ENCODE measurements around the gene TNS1.

The TNS1 gene

DNA sequence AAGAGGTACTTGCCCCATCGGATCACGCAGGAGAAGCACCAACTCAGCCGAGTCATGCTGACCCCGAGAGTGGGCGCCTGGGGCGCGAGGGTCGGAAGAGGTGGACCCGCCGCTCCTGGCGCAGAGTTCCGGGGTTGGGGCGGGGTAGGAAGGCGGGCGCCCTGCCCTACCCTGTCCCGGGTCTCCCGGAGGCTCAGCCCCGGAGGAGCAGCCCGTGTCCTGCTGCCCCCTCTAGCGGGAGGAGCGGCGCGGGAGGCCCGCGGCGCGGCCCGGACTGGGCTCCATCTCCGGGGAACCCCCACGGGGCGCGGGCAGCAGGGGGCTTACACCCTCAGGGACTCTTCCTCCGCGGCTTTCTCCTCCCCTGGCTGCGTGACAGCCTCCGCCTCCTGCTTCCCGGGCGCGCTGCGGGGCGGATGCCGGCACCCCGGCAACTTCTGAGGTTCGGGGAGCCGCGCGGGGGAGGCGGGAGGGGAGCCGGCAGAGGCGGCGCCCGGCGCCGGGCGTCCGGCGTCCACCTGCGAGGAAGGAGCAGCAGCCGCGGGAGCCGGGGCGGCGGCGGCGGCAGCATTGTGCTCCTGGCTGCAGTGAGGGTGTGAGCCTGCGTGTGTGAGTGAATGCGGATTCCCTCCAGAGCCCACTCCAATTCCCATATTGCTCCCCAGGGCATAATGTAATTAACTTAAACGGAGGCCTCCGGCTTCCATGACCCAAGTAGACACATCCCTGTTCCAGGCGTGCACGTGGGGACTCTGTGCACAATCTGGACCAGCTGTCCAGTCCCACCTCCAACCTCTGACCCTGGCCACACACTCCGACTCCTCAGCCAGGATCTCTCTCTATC lies 7.6 kb upstream of the TNS1 start:
- Histone ChIP-seq H3K27me3 (ENCODE audit: control insufficient read depth, insufficient read depth, low read length) (peaks cover 56% of the 10 kb centered on the region), H3K9ac (ENCODE audit: low read depth, low read length) (no peak overlapping the region), H3K9me3 (ENCODE audit: control insufficient read depth, insufficient read depth, low read length) (no peaks in the 10 kb centered on the region), H3K4me3 (ENCODE audit: low read depth, low read length) (peak overlapping the region; percentile 65), H3K4me1 (ENCODE audit: control insufficient read depth, insufficient read depth, low read length) (peaks cover 6% of the 10 kb centered on the region), H3K36me3 (ENCODE audit: control insufficient read depth, insufficient read depth, low read length) (no peaks in the 10 kb centered on the region)

DNA sequence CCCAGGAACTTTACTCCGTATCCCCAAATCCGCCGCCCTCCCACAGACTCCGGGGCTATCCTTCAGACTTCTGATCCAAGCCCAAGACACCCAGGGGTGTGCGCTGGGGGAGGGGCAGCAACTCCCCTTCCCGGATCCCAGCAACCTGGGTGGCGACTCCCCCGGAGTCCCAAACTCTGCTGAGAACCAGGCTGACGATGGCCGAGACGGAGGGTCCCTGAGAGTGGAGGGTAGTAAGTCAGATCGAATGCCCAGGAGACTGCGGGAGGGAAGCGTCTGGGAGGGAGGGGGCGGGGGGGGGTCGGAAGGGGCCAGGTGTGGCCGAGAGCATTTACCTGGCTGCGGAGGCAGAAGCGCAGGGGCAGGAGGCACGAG lies 7.0 kb upstream of the TNS1 start:
- Histone ChIP-seq H3K4me3 (ENCODE audit: low read depth, low read length) (peak overlapping the region; percentile 65), H3K9me3 (ENCODE audit: control insufficient read depth, insufficient read depth, low read length) (no peaks in the 10 kb centered on the region), H3K27me3 (ENCODE audit: control insufficient read depth, insufficient read depth, low read length) (peaks cover 56% of the 10 kb centered on the region), H3K4me1 (ENCODE audit: control insufficient read depth, insufficient read depth, low read length) (peaks cover 6% of the 10 kb centered on the region), H3K9ac (ENCODE audit: low read depth, low read length) (no peak overlapping the region), H3K36me3 (ENCODE audit: control insufficient read depth, insufficient read depth, low read length) (no peaks in the 10 kb centered on the region)

DNA sequence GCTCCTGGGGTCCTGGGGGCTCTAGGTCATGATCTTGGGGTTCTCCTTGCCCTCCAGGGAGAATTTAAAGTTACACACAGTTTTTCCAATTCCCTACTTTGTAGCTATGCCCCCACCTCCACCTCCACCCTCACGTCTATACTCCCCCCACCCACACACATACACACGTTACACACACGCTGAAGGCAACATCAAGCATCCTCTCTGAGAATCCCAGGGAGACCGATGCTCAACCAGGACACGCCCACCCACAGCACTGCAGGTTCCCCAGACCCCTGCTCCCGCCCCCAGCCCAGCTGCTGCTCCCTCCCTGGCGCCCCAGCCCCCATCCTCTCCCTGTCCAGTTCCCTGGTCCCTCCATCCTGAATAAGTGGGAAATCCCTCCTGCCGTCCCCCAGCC lies 6.4 kb upstream of the TNS1 start:
- Histone ChIP-seq H3K4me1 (ENCODE audit: control insufficient read depth, insufficient read depth, low read length) (peaks cover 6% of the 10 kb centered on the region), H3K36me3 (ENCODE audit: control insufficient read depth, insufficient read depth, low read length) (no peaks in the 10 kb centered on the region), H3K4me3 (ENCODE audit: low read depth, low read length) (peak overlapping the region; percentile 65), H3K27me3 (ENCODE audit: control insufficient read depth, insufficient read depth, low read length) (peaks cover 59% of the 10 kb centered on the region), H3K9me3 (ENCODE audit: control insufficient read depth, insufficient read depth, low read length) (no peaks in the 10 kb centered on the region), H3K9ac (ENCODE audit: low read depth, low read length) (no peak overlapping the region)

DNA sequence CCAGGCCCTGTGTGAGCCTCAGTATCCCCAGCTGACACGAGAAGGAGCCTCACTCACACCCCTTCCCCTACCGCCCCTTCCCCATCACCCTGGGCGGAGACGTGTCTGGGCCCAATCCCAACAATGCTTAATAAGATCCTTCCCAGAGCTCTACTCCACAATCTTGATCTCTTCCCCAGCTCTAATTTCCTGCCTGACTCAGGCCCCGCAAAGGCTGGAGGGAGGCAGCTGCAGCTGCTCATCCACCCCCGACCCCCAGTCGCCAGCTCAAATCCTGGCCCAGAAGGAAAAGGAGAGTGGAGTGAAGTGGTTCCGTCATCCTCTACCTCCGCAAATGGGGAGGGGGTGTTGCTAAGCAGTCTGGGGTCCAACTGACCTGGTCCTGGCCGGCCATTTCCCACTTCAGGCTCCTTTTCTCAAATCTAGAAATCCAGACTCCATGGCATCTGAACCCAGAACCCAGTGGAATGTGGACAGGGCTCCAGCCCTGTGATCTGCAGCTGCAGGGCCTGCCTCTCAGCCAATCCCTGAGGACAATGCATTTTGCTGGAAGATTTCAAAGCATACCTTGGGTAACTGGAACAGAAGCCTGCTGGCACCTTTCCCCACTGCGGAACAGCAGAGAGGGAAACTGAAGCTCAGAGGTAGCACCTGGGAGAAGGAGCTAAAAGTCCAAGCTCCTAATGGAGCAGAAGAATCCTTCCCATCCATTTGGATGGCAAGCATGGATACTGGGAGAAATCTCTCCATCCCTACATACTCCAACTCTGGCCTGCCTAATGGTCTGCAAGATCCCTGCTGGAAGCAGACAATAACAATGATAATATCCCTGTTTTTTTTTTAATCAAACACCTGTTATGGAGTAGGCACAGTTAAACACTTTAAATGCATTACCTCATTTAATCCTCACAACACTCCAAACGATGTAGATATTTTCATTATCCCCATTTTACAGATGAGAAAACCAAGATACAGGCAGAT lies 5.6 kb upstream of the TNS1 start:
- Histone ChIP-seq H3K9ac (ENCODE audit: low read depth, low read length) (no peak overlapping the region), H3K4me3 (ENCODE audit: low read depth, low read length) (no peak overlapping the region), H3K27me3 (ENCODE audit: control insufficient read depth, insufficient read depth, low read length) (peaks cover 58% of the 10 kb centered on the region), H3K36me3 (ENCODE audit: control insufficient read depth, insufficient read depth, low read length) (no peaks in the 10 kb centered on the region), H3K4me1 (ENCODE audit: control insufficient read depth, insufficient read depth, low read length) (peaks cover 6% of the 10 kb centered on the region), H3K9me3 (ENCODE audit: control insufficient read depth, insufficient read depth, low read length) (no peaks in the 10 kb centered on the region)

DNA sequence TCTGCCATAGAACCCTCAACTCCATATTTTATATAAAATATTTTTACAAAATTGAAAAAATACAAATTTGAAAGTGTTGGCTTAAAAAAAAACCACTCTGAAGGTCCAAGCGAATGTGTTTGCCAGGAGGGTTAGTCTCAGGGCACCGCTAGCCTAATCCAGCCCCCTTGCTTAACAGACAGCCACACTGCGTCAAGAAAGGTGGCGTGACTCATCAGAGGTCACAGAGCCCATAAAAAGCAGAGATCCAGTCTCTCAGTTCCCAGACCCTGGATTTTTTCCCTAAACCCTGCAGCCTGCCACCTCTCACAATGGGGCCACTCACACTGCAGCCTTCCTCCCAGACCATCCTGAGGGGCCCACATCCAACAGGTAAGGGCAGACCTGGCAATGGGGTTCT lies 3.9 kb upstream of the TNS1 start:
- H3K9ac ChIP-seq (ENCODE audit: low read depth, low read length) = no peak overlapping the region
- H3K4me3 ChIP-seq (ENCODE audit: low read depth, low read length) = no peak overlapping the region
- H3K36me3 ChIP-seq (ENCODE audit: control insufficient read depth, insufficient read depth, low read length) = no peaks in the 10 kb centered on the region
- H3K9me3 ChIP-seq (ENCODE audit: control insufficient read depth, insufficient read depth, low read length) = no peaks in the 10 kb centered on the region
- H3K27me3 ChIP-seq (ENCODE audit: control insufficient read depth, insufficient read depth, low read length) = peaks cover 48% of the 10 kb centered on the region
- H3K4me1 ChIP-seq (ENCODE audit: control insufficient read depth, insufficient read depth, low read length) = peaks cover 6% of the 10 kb centered on the region

DNA sequence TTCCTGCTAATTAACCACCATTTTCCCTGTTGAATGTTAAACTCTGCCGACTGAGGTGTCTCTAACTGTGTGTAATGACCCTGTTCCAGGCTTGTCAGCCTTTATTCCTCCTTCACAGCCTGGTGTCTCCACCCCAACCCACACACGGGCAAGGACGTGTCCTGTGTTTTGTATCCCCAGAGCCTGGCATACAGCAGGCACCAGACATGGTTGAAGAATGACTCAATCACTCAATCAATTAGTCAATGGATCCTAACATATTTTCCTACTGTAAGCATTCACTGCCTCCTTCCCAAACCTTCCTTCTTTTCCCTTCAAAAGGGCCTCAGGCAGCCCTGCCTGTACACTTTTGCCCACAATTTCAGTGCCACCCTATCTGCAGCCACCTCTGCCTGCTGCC lies 2.7 kb upstream of the TNS1 start:
- no peaks in the 10 kb centered on the region for H3K36me3 ChIP-seq (ENCODE audit: control insufficient read depth, insufficient read depth, low read length)
- H3K4me3 ChIP-seq (ENCODE audit: low read depth, low read length) = no peak overlapping the region
- peaks cover 35% of the 10 kb centered on the region for H3K27me3 ChIP-seq (ENCODE audit: control insufficient read depth, insufficient read depth, low read length)
- no peak overlapping the region for H3K9ac ChIP-seq (ENCODE audit: low read depth, low read length)
- H3K9me3 ChIP-seq (ENCODE audit: control insufficient read depth, insufficient read depth, low read length) = no peaks in the 10 kb centered on the region
- no peaks in the 10 kb centered on the region for H3K4me1 ChIP-seq (ENCODE audit: control insufficient read depth, insufficient read depth, low read length)

DNA sequence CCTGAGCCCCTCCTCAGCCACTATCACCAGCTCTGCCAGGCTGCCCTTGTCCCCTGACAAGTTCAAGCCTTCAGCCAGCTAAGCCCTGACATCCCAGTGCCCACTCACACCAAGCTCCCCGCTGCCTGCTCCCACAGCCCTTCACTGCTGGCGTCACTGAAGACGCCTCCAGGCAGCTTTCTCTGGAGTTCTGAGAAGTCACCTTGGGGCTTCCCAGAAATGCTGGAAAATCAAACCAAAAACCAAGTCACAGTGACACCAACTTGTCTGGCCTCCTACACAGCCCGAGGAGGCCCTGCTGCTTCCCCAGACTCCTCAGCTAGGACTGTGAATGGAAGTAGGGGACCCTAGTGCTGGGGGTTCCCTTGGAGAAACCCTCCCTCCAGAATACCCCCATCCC lies 2.2 kb upstream of the TNS1 start:
- no peak overlapping the region for H3K9ac ChIP-seq (ENCODE audit: low read depth, low read length)
- no peaks in the 10 kb centered on the region for H3K9me3 ChIP-seq (ENCODE audit: control insufficient read depth, insufficient read depth, low read length)
- peaks cover 33% of the 10 kb centered on the region for H3K27me3 ChIP-seq (ENCODE audit: control insufficient read depth, insufficient read depth, low read length)
- no peaks in the 10 kb centered on the region for H3K4me1 ChIP-seq (ENCODE audit: control insufficient read depth, insufficient read depth, low read length)
- no peak overlapping the region for H3K4me3 ChIP-seq (ENCODE audit: low read depth, low read length)
- H3K36me3 ChIP-seq (ENCODE audit: control insufficient read depth, insufficient read depth, low read length) = no peaks in the 10 kb centered on the region

DNA sequence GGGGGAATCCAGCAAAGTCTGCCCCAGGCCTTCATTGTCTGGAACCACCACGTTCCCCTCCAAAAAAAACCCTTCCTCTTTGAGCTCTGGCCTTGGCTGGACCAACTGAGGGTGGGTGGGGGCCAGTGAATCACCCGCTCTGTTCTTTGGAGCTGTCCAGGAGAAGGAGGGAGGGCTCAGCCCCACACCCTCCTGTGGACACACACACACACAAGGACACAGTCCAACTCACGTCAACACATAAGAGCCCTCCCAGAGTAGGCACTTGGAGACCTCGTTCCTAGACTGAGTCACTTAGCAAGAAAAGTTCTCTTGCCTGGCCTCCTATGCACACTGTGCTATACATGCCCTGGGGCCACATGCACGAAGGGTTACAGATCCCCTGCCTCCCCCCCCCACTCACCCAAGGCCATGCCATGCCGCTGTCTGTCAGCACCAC lies 1.2 kb upstream of the TNS1 start:
- Histone ChIP-seq H3K4me1 (ENCODE audit: control insufficient read depth, insufficient read depth, low read length) (no peaks in the 10 kb centered on the region), H3K4me3 (ENCODE audit: low read depth, low read length) (no peak overlapping the region), H3K36me3 (ENCODE audit: control insufficient read depth, insufficient read depth, low read length) (no peaks in the 10 kb centered on the region), H3K9me3 (ENCODE audit: control insufficient read depth, insufficient read depth, low read length) (no peaks in the 10 kb centered on the region), H3K27me3 (ENCODE audit: control insufficient read depth, insufficient read depth, low read length) (peaks cover 23% of the 10 kb centered on the region), H3K9ac (ENCODE audit: low read depth, low read length) (no peak overlapping the region)

DNA sequence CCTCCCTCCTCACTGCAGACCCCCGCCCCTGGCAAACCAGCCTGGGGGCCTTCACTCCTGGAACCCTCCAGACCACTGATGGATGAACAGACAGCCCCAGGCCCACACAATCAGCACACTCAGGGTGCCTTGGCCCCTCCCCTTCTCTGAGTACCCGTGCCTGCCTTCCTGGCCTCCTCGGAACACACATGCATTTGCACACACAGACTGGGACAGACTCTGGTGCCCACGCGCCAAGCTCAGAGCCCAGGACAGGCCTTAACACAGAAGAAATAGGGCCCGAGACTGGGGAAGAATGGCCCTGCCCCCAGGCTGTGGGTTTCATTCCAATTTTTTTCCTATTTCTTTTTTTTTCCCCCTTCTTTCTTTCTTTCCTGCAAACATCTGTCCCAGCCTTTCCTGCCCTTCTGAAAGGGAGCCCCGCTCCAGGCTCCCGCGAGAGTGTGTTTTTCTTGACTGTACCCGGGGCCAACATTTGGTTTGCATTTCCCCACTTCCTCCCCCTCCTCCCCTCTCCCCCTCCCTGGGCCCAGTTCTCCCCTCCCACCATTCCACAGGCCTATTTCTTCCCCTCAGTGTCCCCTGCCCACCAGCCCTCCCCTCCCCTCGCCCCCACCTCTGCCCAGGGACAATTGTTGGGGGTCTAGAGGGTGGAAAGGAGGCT lies 618 bp upstream of the TNS1 start:
- Histone ChIP-seq H3K4me1 (ENCODE audit: control insufficient read depth, insufficient read depth, low read length) (no peaks in the 10 kb centered on the region), H3K27me3 (ENCODE audit: control insufficient read depth, insufficient read depth, low read length) (peaks cover 18% of the 10 kb centered on the region), H3K9ac (ENCODE audit: low read depth, low read length) (no peak overlapping the region), H3K9me3 (ENCODE audit: control insufficient read depth, insufficient read depth, low read length) (no peaks in the 10 kb centered on the region), H3K4me3 (ENCODE audit: low read depth, low read length) (no peak overlapping the region), H3K36me3 (ENCODE audit: control insufficient read depth, insufficient read depth, low read length) (no peaks in the 10 kb centered on the region)

DNA sequence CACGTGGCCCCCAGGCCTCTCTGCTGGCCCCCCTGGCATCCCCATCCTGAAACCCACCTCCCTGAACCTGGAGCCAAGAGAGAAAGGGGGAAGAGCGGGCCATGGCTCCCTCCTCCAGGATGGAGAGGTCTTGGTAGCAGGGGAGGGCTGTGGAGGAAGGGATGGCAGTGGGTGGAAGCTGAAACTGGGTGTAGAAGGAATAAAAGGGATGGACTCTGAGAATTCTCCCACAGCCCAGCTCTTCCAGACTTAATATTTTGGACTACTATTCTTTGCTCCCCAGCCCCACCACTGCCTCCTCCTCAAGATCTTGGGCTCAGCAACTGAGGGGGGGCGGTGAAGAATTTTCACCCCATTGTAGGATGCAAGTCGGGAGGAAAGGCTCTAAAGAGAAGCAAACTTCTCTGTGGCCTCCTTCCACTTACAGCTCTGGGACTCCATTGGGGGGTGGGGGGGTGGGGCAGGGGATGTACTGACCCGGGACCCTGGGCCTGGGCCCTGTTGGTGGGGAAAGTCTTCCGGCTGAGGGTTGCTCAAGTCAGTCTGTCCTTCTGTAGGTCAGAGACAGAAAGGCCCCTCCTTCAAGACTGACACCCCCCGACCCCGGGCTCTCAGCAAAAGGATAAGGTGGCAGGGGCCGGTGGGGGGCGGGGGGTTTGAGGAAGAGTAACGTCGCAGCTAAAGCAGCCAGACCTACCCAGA lies 501 bp downstream of the TNS1 start:
- H3K9ac ChIP-seq (ENCODE audit: low read depth, low read length) = no peak overlapping the region
- no peaks in the 10 kb centered on the region for H3K36me3 ChIP-seq (ENCODE audit: control insufficient read depth, insufficient read depth, low read length)
- peaks cover 9% of the 10 kb centered on the region for H3K27me3 ChIP-seq (ENCODE audit: control insufficient read depth, insufficient read depth, low read length)
- H3K4me3 ChIP-seq (ENCODE audit: low read depth, low read length) = no peak overlapping the region
- no peaks in the 10 kb centered on the region for H3K9me3 ChIP-seq (ENCODE audit: control insufficient read depth, insufficient read depth, low read length)
- no peaks in the 10 kb centered on the region for H3K4me1 ChIP-seq (ENCODE audit: control insufficient read depth, insufficient read depth, low read length)

DNA sequence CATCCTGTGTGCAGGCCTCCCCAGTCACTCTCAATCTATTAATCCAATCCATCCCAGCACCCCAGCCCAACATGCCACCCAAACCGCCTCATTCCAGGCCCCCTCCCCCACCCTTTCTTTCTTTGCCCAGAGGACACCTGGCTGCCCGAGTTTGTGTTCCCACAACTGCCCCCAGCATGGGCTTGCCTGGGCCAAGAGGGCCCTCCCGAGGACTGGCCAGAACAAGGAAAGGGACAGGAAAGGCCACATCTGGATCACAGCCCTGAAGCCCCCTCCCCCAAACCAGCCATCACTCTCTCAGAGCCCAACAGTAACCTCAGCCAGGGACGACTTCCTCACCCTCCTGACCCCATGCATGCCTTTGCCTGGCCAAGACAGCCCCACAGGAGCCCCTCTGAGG lies 1.2 kb downstream of the TNS1 start:
- no peak overlapping the region for H3K4me3 ChIP-seq (ENCODE audit: low read depth, low read length)
- no peak overlapping the region for H3K9ac ChIP-seq (ENCODE audit: low read depth, low read length)
- H3K36me3 ChIP-seq (ENCODE audit: control insufficient read depth, insufficient read depth, low read length) = no peaks in the 10 kb centered on the region
- H3K27me3 ChIP-seq (ENCODE audit: control insufficient read depth, insufficient read depth, low read length) = peaks cover 6% of the 10 kb centered on the region
- no peaks in the 10 kb centered on the region for H3K9me3 ChIP-seq (ENCODE audit: control insufficient read depth, insufficient read depth, low read length)
- H3K4me1 ChIP-seq (ENCODE audit: control insufficient read depth, insufficient read depth, low read length) = no peaks in the 10 kb centered on the region

Measured in iPS-15b (cell line).